SK-N-SH (cell line): ENCODE data around the gene TULP4. TPM values are rescaled to one million over a fixed set of nuclear protein-coding genes. Genes with fewer than 3 reads are reported as not detected.

Experiments
- CTCF ChIA-PET: fragments of 300-600, 350-600 bp; formaldehyde crosslinking; extraction: SDS; loops from one replicate; lab custom pipeline; 2021; lab: Yijun Ruan, JAX
- POLR2A ChIA-PET: fragments of 350-600 bp; sonication (Branson Sonifier 250); formaldehyde crosslinking; extraction: SDS; loops from one replicate; lab custom pipeline; 2020; ENCODE audit warnings: antibody characterized with exemption, inconsistent platforms; lab: Yijun Ruan, JAX
- DNase-seq: peaks from one replicate; pipeline ENCODE4 v3.0.0; 2012
- H2AFZ ChIP-seq: fragments of 200-600 bp; sonication (generic); 2 replicates; pipeline ENCODE4 v1.8.1; 2016; ENCODE audit warnings: antibody characterized with exemption, mild to moderate bottlenecking, low read depth
- H3F3A ChIP-seq: fragments of 200-600 bp; sonication (generic); replicated peaks from 2 replicates; pipeline ENCODE3; 2016; ENCODE audit warnings: antibody characterized with exemption, mild to moderate bottlenecking; ENCODE audit not compliant: insufficient read depth
- H3K27ac ChIP-seq, 2 experiments: fragments of 200-500 bp in 1 of 2; fragments of 200-600 bp in 1 of 2; sonication (Bioruptor generic) in 1 of 2; sonication (generic), shearing (Covaris generic) in 1 of 2; 2 replicates each; pipeline versions ENCODE4 v1.5.1 to v1.6.1; 2014 to 2016; ENCODE audit warnings: low read depth in 2 of 2, inconsistent platforms in 1 of 2, low read length in 1 of 2, mild to moderate bottlenecking in 1 of 2, mixed read lengths in 1 of 2
- H3K27me3 ChIP-seq: fragments of 200-600 bp; sonication (generic), shearing (Covaris generic); 2 replicates; pipeline ENCODE4 v1.6.1; 2016; ENCODE audit warnings: mixed run types; ENCODE audit not compliant: insufficient read depth
- H3K36me3 ChIP-seq, 2 experiments: fragments of 200-500 bp in 1 of 2; fragments of 200-600 bp in 1 of 2; sonication (Bioruptor generic) in 1 of 2; sonication (generic) in 1 of 2; replicated peaks in 1 of 2; 2 replicates each; pipeline versions ENCODE3 to v1.5.1; 2014 to 2016; ENCODE audit warnings: low read length in 1 of 2, mild to moderate bottlenecking in 1 of 2; ENCODE audit not compliant: insufficient read depth in 2 of 2, control insufficient read depth in 1 of 2
- H3K4me1 ChIP-seq, 2 experiments: fragments of 200-500 bp in 1 of 2; fragments of 200-600 bp in 1 of 2; sonication (Bioruptor generic) in 1 of 2; sonication (generic), shearing (Covaris generic) in 1 of 2; 2 replicates each; pipeline versions ENCODE4 v1.5.1 to v1.6.1; 2014 to 2016; ENCODE audit warnings: low read depth in 1 of 2, low read length in 1 of 2, mixed run types in 1 of 2; ENCODE audit not compliant: insufficient read depth in 2 of 2, control insufficient read depth in 1 of 2
- H3K4me2 ChIP-seq: fragments of 200-600 bp; sonication (generic), shearing (Covaris generic); 2 replicates; pipeline ENCODE4 v1.6.1; 2017; ENCODE audit warnings: mixed run types
- H3K4me3 ChIP-seq, 2 experiments: fragments of 200-500 bp in 1 of 2; fragments of 200-600 bp in 1 of 2; sonication (Bioruptor generic) in 1 of 2; sonication (generic), shearing (Covaris generic) in 1 of 2; 2 replicates each; pipeline versions ENCODE4 v1.5.1 to v1.8.1; 2014 to 2016; ENCODE audit warnings: low read depth in 2 of 2, inconsistent platforms in 1 of 2, low read length in 1 of 2, mild to moderate bottlenecking in 1 of 2, mixed read lengths in 1 of 2, moderate library complexity in 1 of 2
- H3K79me2 ChIP-seq: fragments of 200-600 bp; sonication (generic); 2 replicates; pipeline ENCODE4 v1.8.1; 2017; ENCODE audit warnings: mild to moderate bottlenecking; ENCODE audit not compliant: insufficient read depth
- H3K9ac ChIP-seq: fragments of 200-600 bp; sonication (generic); 2 replicates; pipeline ENCODE4 v1.6.1; 2017; ENCODE audit warnings: mixed run types
- H3K9me2 ChIP-seq: fragments of 200-600 bp; sonication (generic); 2 replicates; pipeline ENCODE4 v1.6.1; 2017; ENCODE audit warnings: mixed run types
- H3K9me3 ChIP-seq: fragments of 200-600 bp; sonication (generic); 2 replicates; pipeline ENCODE4 v1.6.1; 2017; ENCODE audit warnings: mixed run types, mild to moderate bottlenecking, moderate library complexity
- H4K20me1 ChIP-seq: fragments of 200-600 bp; sonication (generic); 2 replicates; pipeline ENCODE4 v1.6.1; 2017; ENCODE audit warnings: mild to moderate bottlenecking, mixed run types; ENCODE audit not compliant: insufficient read depth
- FOSL2 ChIP-seq: IDR thresholded peaks from 2 replicates; pipeline ENCODE4 v1.4.0; 2012; ENCODE audit warnings: low read depth, mild to moderate bottlenecking, moderate library complexity, borderline replicate concordance
- FOXJ3 ChIP-seq: sonication (generic); formaldehyde crosslinking; IDR thresholded peaks from 2 replicates; pipeline ENCODE4 v1.5.1; 2020; ENCODE audit warnings: mild to moderate bottlenecking, missing genetic modification reagents
- FOXM1 ChIP-seq: IDR thresholded peaks from 2 replicates; pipeline ENCODE4 v1.4.0; 2012; ENCODE audit warnings: low read depth, mild to moderate bottlenecking
- GATA2 ChIP-seq: sonication (generic); formaldehyde crosslinking; IDR thresholded peaks from 2 replicates; pipeline ENCODE4 v1.5.0; 2020; ENCODE audit warnings: mild to moderate bottlenecking, missing genetic modification reagents
- MAX ChIP-seq: IDR thresholded peaks from 2 replicates; pipeline ENCODE4 v1.4.0; 2012; ENCODE audit warnings: low read depth
- NFIC ChIP-seq: IDR thresholded peaks from 2 replicates; pipeline ENCODE4 v1.4.0; 2012; ENCODE audit warnings: borderline replicate concordance
- POLR2AphosphoS5 ChIP-seq: IDR thresholded peaks from 2 replicates; pipeline ENCODE4 v1.6.1; 2012; ENCODE audit warnings: low read depth, low read length
- RAD21 ChIP-seq: IDR thresholded peaks from 2 replicates; pipeline ENCODE4 v1.6.1; 2012; ENCODE audit warnings: mild to moderate bottlenecking, low read length
- RCOR1 ChIP-seq: fragments of 150-350 bp; IDR thresholded peaks from 2 replicates; pipeline ENCODE4 v1.6.1; 2017; ENCODE audit warnings: antibody characterized with exemption, low read length
- RFX5 ChIP-seq: IDR thresholded peaks from 2 replicates; pipeline ENCODE4 v1.6.1; 2012; ENCODE audit warnings: mild to moderate bottlenecking, improper control_type of control experiment, low read length
- RXRA ChIP-seq: IDR thresholded peaks from 2 replicates; pipeline ENCODE4 v1.4.0; 2012; ENCODE audit warnings: low read depth, mild to moderate bottlenecking, borderline replicate concordance
- SIN3A ChIP-seq: IDR thresholded peaks from 2 replicates; pipeline ENCODE4 v1.6.1; 2012; ENCODE audit warnings: low read depth, mild to moderate bottlenecking, low read length, moderate library complexity, borderline replicate concordance
- TCF12 ChIP-seq: IDR thresholded peaks from 2 replicates; pipeline ENCODE4 v1.4.0; 2012
- USF2 ChIP-seq: fragments of 150-350 bp; IDR thresholded peaks from 2 replicates; pipeline ENCODE4 v1.6.1; 2017; ENCODE audit warnings: antibody characterized with exemption, low read length, low read depth, borderline replicate concordance
- WGBS: methylation state at CpG from one replicate; pipeline ENCODE4 v1.1.6; 2017; ENCODE audit warnings: low lambda C conversion rate; 5-methylcytosine and 5-hydroxymethylcytosine counted together
- polyA plus RNA-seq, 3 experiments: library from polyadenylated mRNA; depleted of rRNA; stranded (reverse); fragments of >200 nt; gene quantifications; 2 replicates each; pipeline ENCODE4 v1.2.3, GENCODE V29; 2012
- TF ChIP-seq, protein P1 (sequence below): IDR thresholded peaks from 2 replicates; pipeline ENCODE4 v1.4.0; 2012; ENCODE audit warnings: low read depth, borderline replicate concordance
- TF ChIP-seq, protein P2 (sequence below): fragments of 200-600 bp; sonication (generic); IDR thresholded peaks from 2 replicates; pipeline ENCODE4 v1.6.1; 2017; ENCODE audit warnings: antibody characterized with exemption, mild to moderate bottlenecking, moderate library complexity
- TF ChIP-seq, protein P3 (sequence below): fragments of 150-350 bp; IDR thresholded peaks from 2 replicates; pipeline ENCODE4 v1.6.1; 2016; ENCODE audit warnings: mild to moderate bottlenecking, low read depth, low read length
- TF ChIP-seq, protein P4 (sequence below): IDR thresholded peaks from 2 replicates; pipeline ENCODE4; 2012

The TULP4 gene
- polyA plus RNA-seq, 1 of the 3 experiments (the other 2 are of a cell fraction) = 5.9 TPM

DNA sequence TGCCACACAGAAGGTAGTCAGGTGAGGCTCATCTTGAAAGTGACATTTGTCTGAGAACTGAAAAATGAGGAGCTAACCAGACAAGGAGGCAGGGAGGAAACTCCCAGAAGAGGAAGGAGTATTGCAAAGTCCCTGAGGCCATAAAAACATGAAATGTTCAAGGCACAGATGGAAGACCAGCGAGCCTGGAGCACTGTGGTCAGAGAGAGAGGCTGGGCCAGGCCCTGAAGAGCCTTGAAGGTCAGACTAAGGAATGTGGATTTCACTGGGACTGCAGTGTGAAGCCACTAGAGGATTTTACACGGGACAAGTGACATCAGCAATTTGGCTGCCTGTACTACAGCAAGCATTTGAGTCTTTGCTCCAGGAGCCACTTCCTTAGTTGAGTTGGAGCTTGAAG lies 226.5 kb downstream of the TULP4 start:
- H3K9ac ChIP-seq = no peak overlapping the region
- no peaks in the 10 kb centered on the region for H3F3A ChIP-seq
- H4K20me1 ChIP-seq = no peaks in the 10 kb centered on the region
- H3K9me2 ChIP-seq = no peaks in the 10 kb centered on the region
- peaks cover 0 to 14% of the 10 kb centered on the region in 2 experiments; a peak in 1 of 4 replicates for H3K4me1 ChIP-seq
- H3K27me3 ChIP-seq = no peaks in the 10 kb centered on the region
- H3K4me3 ChIP-seq = no peak overlapping the region
- ChIA-PET POLR2A (interaction anchor here (0.9 kb wide), 1 partner anchor 32 kb away, joined by 3 read pairs; no protein-coding TSS in a partner anchor), CTCF (interaction anchor here (0.9 to 1.2 kb wide), 6 partner anchors 10 to 324 kb away, joined by 3 to 4 read pairs (median 3); no protein-coding TSS in a partner anchor)
- WGBS = 90% methylated on average over 1 of the region's 2 CpGs
- H3K4me2 ChIP-seq = no peak overlapping the region
- no peaks in the 10 kb centered on the region for H3K9me3 ChIP-seq
- H3K27ac ChIP-seq = no peak overlapping the region
- no peaks in the 10 kb centered on the region for H3K79me2 ChIP-seq
- TF ChIP-seq USF2 (no peak), NFIC (no peak), RFX5 (no peak), RCOR1 (no peak)
- TF ChIP-seq, protein P1, sequence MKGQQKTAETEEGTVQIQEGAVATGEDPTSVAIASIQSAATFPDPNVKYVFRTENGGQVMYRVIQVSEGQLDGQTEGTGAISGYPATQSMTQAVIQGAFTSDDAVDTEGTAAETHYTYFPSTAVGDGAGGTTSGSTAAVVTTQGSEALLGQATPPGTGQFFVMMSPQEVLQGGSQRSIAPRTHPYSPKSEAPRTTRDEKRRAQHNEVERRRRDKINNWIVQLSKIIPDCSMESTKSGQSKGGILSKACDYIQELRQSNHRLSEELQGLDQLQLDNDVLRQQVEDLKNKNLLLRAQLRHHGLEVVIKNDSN = no peak
- TF ChIP-seq, protein P2, sequence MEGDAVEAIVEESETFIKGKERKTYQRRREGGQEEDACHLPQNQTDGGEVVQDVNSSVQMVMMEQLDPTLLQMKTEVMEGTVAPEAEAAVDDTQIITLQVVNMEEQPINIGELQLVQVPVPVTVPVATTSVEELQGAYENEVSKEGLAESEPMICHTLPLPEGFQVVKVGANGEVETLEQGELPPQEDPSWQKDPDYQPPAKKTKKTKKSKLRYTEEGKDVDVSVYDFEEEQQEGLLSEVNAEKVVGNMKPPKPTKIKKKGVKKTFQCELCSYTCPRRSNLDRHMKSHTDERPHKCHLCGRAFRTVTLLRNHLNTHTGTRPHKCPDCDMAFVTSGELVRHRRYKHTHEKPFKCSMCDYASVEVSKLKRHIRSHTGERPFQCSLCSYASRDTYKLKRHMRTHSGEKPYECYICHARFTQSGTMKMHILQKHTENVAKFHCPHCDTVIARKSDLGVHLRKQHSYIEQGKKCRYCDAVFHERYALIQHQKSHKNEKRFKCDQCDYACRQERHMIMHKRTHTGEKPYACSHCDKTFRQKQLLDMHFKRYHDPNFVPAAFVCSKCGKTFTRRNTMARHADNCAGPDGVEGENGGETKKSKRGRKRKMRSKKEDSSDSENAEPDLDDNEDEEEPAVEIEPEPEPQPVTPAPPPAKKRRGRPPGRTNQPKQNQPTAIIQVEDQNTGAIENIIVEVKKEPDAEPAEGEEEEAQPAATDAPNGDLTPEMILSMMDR = no peak
- H2AFZ ChIP-seq = no peak overlapping the region
- no peak for DNase-seq
- no peaks in the 10 kb centered on the region for H3K36me3 ChIP-seq

- no peak overlapping the region for H3K4me3 ChIP-seq
- no peak overlapping the region for H3K9ac ChIP-seq
- ChIA-PET CTCF (interaction anchor here (0.6 to 1.2 kb wide), 7 partner anchors 9 to 1101 kb away, joined by 3 read pairs; no protein-coding TSS in a partner anchor), POLR2A (no interaction called here)
- TF ChIP-seq RCOR1 = no peak
- TF ChIP-seq RXRA = no peak
- no peak for TF ChIP-seq RFX5
- TF ChIP-seq FOXJ3 (CRISPR knock-in tag) = no peak
- no peak for TF ChIP-seq RAD21
- no peak for TF ChIP-seq POLR2AphosphoS5
- no peak for TF ChIP-seq NFIC
- TF ChIP-seq, protein P3, sequence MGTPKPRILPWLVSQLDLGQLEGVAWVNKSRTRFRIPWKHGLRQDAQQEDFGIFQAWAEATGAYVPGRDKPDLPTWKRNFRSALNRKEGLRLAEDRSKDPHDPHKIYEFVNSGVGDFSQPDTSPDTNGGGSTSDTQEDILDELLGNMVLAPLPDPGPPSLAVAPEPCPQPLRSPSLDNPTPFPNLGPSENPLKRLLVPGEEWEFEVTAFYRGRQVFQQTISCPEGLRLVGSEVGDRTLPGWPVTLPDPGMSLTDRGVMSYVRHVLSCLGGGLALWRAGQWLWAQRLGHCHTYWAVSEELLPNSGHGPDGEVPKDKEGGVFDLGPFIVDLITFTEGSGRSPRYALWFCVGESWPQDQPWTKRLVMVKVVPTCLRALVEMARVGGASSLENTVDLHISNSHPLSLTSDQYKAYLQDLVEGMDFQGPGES = no peak
- TF ChIP-seq TCF12 = no peak
- no peak for TF ChIP-seq GATA2 (CRISPR knock-in tag)
- no peak for TF ChIP-seq FOSL2
- TF ChIP-seq MAX = no peak
- TF ChIP-seq, protein P4, sequence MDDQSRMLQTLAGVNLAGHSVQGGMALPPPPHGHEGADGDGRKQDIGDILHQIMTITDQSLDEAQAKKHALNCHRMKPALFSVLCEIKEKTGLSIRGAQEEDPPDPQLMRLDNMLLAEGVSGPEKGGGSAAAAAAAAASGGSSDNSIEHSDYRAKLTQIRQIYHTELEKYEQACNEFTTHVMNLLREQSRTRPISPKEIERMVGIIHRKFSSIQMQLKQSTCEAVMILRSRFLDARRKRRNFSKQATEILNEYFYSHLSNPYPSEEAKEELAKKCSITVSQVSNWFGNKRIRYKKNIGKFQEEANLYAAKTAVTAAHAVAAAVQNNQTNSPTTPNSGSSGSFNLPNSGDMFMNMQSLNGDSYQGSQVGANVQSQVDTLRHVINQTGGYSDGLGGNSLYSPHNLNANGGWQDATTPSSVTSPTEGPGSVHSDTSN = no peak
- no peak for TF ChIP-seq FOXM1
- no peak for TF ChIP-seq SIN3A
- no peaks in the 10 kb centered on the region for H3K9me3 ChIP-seq
- no peaks in the 10 kb centered on the region for H3K27me3 ChIP-seq
- peaks cover 0 to 19% of the 10 kb centered on the region in 2 experiments; a peak in 1 of 4 replicates for H3K4me1 ChIP-seq
- no peak overlapping the region for H3K4me2 ChIP-seq
- no peaks in the 10 kb centered on the region for H3K79me2 ChIP-seq
- no peaks in the 10 kb centered on the region for H3K36me3 ChIP-seq
- no peak overlapping the region for H3K27ac ChIP-seq
- no peak overlapping the region for H2AFZ ChIP-seq
- 88% methylated on average over 7 of the region's 7 CpGs for WGBS
- no peak for DNase-seq
- no peaks in the 10 kb centered on the region for H3F3A ChIP-seq
- H3K9me2 ChIP-seq = no peaks in the 10 kb centered on the region
- H4K20me1 ChIP-seq = no peaks in the 10 kb centered on the region
These were observed 227.1 kb downstream of the TULP4 start for GRCh38 chr6:158539413-158539812.
